GM12892 (cell line): ENCODE data around the gene CD72.

Experiments used
- POLR2A ChIP-seq: IDR thresholded peaks from 2 replicates; pipeline ENCODE4 v1.6.1; 2011; ENCODE audit warnings: low read depth, low read length, control low read depth
- POLR2AphosphoS5 ChIP-seq: IDR thresholded peaks from 2 replicates; pipeline ENCODE4 v1.6.1; 2011; ENCODE audit warnings: low read depth, low read length, control low read depth
- TAF1 ChIP-seq: IDR thresholded peaks from 2 replicates; pipeline ENCODE4 v1.6.1; 2011; ENCODE audit warnings: low read depth, mild to moderate bottlenecking, control low read depth, low read length, borderline replicate concordance

DNA sequence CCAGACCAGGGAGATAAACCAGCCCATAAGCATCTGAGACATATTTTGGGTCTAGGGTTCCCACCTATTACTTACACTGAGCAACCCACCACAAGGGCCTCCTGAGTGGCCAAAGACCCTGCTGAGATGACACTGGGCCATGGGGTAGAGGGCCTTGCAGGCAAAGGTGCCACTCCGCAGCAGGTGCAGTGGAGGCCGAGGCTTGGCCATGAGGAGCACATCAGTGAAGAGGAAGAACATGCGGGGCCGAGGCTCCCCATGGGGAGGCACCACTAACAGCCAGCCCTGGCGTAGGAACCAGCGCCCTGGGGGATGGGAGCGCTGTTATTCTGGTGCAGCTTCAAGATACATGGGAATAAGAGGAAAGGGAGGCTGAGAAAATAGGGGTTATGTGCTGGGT lies 44.2 kb upstream of the CD72 start:
- no peak; the same call in 1 of the 2 replicates for TF ChIP-seq POLR2A
- no peak for TF ChIP-seq POLR2AphosphoS5
- TF ChIP-seq TAF1: no peak
